HEK293T (cell line): Measurements from ENCODE around the gene MYO1B.

Source experiments
- CTCF ChIA-PET: fragments of 350-600 bp; formaldehyde crosslinking; extraction: SDS; loops from one replicate; lab custom pipeline; 2021; ENCODE audit warnings: antibody characterized with exemption, inconsistent platforms; lab: Yijun Ruan, JAX
- POLR2A ChIA-PET: fragments of 350-600 bp; formaldehyde crosslinking; extraction: SDS; loops from one replicate; lab custom pipeline; 2020; ENCODE audit warnings: antibody characterized with exemption, inconsistent platforms; lab: Yijun Ruan, JAX
- DNase-seq: peaks from one replicate; pipeline ENCODE4 v3.0.0; 2012; ENCODE audit warnings: mixed read lengths; ENCODE audit errors: extremely low spot score
- ARNT ChIP-seq: fragments of 450-650 bp; IDR thresholded peaks from 2 replicates; pipeline ENCODE4 v1.6.1; 2017; ENCODE audit warnings: mild to moderate bottlenecking
- BHLHE40 ChIP-seq: fragments of 450-650 bp; IDR thresholded peaks from 2 replicates; pipeline ENCODE4 v1.6.1; 2016; ENCODE audit warnings: mild to moderate bottlenecking, moderate library complexity, borderline replicate concordance
- CTBP1 ChIP-seq: fragments of 450-650 bp; IDR thresholded peaks from 2 replicates; pipeline ENCODE4 v1.6.1; 2016; ENCODE audit warnings: borderline replicate concordance
- ELF4 ChIP-seq: fragments of 450-650 bp; IDR thresholded peaks from 2 replicates; pipeline ENCODE4 v1.6.1; 2017; ENCODE audit warnings: antibody characterized with exemption
- FOXA1 ChIP-seq: fragments of 450-650 bp; IDR thresholded peaks from 2 replicates; pipeline ENCODE4 v1.6.1; 2016; ENCODE audit warnings: mild to moderate bottlenecking
- FOXK2 ChIP-seq: fragments of 450-650 bp; IDR thresholded peaks from 2 replicates; pipeline ENCODE4 v1.6.1; 2016; ENCODE audit warnings: mild to moderate bottlenecking
- FOXM1 ChIP-seq: fragments of 450-650 bp; IDR thresholded peaks from 2 replicates; pipeline ENCODE4 v1.6.1; 2017; ENCODE audit warnings: mild to moderate bottlenecking, borderline replicate concordance
- HDGF ChIP-seq: fragments of 450-650 bp; IDR thresholded peaks from 2 replicates; pipeline ENCODE4 v1.6.1; 2017; ENCODE audit warnings: antibody characterized with exemption, borderline replicate concordance
- L3MBTL2 ChIP-seq: fragments of 450-650 bp; conservative IDR thresholded peaks from 2 replicates; pipeline ENCODE4 v1.6.1; 2016; ENCODE audit warnings: mild to moderate bottlenecking
- LEF1 ChIP-seq: fragments of 450-650 bp; IDR thresholded peaks from 2 replicates; pipeline ENCODE4 v1.6.1; 2017; ENCODE audit warnings: mild to moderate bottlenecking, borderline replicate concordance
- NFRKB ChIP-seq: fragments of 450-650 bp; IDR thresholded peaks from 2 replicates; pipeline ENCODE4 v1.6.1; 2016; ENCODE audit warnings: mild to moderate bottlenecking, moderate library complexity
- SP1 ChIP-seq: fragments of 450-650 bp; IDR thresholded peaks from 2 replicates; pipeline ENCODE4 v1.6.1; 2017
- SUZ12 ChIP-seq: fragments of 450-650 bp; IDR thresholded peaks from 2 replicates; pipeline ENCODE4 v1.6.1; 2016; ENCODE audit warnings: mild to moderate bottlenecking
- TARDBP ChIP-seq: fragments of 450-650 bp; IDR thresholded peaks from 2 replicates; pipeline ENCODE4 v1.6.1; 2016
- ZNF384 ChIP-seq: fragments of 450-650 bp; IDR thresholded peaks from 2 replicates; pipeline ENCODE4 v1.6.1; 2016
- TF ChIP-seq, protein P1 (sequence below): fragments of 450-650 bp; IDR thresholded peaks from 2 replicates; pipeline ENCODE4 v1.6.1; 2016

MYO1B gene

DNA sequence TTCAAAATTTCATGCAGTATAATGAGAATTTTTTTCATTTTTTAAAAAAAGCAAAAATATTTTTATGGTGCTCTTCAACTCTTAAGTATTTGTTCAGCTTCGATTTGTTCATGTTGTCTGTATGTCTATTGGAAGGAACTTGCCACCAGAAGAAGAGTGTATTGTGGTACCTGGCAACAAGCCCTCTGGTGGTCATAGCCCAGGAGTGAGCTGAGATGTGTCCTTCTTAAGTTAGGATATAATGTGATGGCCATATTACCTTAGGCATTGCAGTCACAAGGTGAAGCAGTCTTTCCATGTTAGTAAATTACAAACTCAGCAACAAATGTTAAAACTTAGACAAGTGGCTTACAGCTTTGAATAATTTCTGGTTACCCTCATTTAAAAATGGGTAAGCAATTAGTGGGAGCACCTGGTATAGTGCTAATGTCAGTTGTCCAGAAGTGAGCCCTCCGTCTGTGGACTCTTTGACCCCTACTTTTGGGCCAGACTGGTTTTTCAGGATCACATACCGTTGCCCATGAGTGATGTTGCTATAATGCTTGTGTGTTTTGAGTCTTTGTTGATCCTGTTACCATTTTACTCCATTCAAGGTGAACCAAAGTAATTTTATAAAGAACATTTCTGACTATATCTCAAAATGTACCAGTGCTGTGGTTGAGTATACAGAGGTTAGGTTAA, 57.4 kb downstream of the MYO1B start:
- ChIA-PET CTCF (interaction anchor here (0.6 to 1.3 kb wide), 5 partner anchors 10 to 49 kb away, joined by 3 to 4 read pairs (median 4); no protein-coding TSS in a partner anchor), POLR2A (no interaction called here)

DNA sequence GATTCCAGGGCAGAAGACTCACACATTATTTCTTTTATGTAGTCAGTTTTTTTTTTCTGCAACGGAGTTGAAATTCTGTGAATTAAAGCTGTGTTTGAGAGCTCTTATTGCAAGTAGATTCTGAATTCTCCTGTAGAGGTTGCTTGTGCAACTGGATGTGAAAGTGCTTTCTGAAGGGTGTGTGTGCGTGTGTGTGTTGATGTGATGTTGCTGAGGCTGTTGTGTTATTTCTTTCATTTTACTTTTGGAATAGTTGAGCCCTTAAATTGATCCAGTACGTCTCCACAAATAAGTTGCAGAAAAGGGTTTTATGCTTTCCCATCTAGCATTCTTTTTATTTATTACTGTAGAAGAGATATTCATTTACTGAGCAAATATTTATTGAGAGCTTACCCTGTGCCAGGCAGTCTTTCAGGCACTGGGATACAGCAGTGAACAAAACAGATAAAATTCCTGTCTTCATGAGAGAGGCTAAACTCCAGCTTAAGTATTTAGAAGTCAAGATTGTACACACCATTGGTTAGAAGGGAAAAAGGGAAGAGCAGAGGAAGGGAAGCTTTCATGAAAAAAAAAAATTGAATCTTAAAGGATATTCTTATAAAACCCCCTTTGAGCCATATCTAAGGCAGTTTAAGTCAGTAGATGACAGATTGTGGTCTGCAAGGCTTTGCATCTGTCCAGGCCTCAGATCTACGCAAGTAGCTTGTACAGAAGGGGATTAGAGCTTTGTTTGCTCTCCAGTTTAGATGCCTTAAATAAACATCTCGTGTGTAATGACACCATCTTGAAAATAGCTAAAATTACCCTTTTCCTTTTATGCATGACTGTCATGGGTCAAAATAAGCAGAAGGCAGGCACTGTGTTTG, 58.2 kb downstream of the MYO1B start:
- ChIA-PET CTCF (interaction anchor here (0.6 to 1.3 kb wide), 6 partner anchors 9 to 107 kb away, joined by 3 to 4 read pairs (median 4); no protein-coding TSS in a partner anchor), POLR2A (no interaction called here)
- DNase-seq, result no peak
- TF ChIP-seq FOXA1 (no peak), ARNT (no peak), TARDBP (no peak), L3MBTL2 (no peak)

More for the DNA sequence above, 57.4 kb downstream of the MYO1B start:
- DNase-seq, result peak; percentile 31
- TF ChIP-seq SP1, result no peak
- TF ChIP-seq FOXA1, result no peak
- no peak for TF ChIP-seq NFRKB
- no peak for TF ChIP-seq ZNF384
- no peak for TF ChIP-seq FOXK2
- TF ChIP-seq SUZ12, result no peak
- no peak for TF ChIP-seq L3MBTL2

DNA sequence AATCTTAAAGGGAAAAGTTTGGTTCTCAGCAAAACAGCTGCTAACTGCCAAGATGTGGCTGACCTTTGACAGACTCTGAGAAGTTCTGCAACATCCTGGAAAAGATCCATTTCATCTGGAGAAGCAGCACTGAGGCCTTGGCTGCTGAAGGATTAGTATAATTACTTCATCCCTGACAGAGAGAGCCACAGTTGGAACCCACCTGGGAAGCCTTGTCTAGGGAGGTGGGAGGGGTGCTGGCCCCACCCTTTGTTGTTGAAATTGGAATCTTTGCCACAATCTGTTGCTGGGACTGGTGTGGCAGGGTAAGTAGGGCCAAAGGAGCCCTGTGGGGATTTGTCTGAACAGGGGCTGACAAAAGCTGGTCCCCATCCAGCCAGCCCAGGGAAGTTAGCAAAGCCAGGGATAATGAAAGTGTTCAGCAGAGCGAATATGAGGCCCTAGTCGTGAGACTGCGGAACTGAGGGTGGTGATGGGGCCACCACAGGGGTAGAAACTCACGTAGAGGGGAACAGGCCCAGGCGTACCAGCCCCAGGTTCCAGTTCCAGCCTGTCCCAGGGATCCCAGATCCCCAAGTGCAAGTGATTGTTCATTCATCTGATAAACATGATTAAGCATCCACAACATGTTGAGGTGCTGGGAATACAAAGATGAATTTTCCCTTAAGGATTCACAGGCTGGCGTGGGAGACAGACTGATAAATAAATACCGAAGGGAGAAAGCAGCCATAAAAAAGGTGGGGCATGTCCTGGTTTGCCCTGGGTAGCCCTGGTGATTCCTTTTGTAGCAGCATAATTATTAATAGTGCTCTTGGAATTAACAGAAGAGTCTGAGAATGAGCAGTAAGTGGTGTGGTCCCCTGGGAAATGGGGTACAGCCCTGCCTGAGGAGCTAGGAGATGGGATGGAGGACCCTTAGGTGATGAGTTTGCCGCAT, 60.0 kb downstream of the MYO1B start:
- CTCF ChIA-PET, result no interaction called here
- DNase-seq, result no peak
- POLR2A ChIA-PET, result no interaction called here
- TF ChIP-seq ARNT (no peak), L3MBTL2 (no peak), ELF4 (no peak), CTBP1 (no peak), NFRKB (no peak)

DNA sequence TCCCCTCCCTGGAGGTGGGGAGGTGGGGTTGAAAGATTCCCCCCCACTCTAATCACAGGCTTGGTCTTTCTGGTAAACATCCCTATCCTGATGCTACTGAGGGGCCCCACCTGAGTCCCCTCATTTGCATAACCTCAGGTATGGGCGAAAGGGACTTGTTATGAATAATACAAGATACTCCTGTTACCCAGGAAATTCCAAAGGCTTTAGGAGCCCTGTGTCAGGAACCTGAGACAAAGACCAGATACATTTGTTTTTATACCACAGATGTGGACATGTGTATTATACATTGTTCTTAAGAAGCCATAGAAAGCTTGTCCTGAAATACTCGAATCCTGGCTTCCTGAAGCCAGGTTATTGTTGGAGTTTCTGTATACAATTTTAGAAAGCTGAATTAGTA, 62.8 kb downstream of the MYO1B start:
- POLR2A ChIA-PET, result no interaction called here
- DNase-seq, result no peak
- CTCF ChIA-PET, result no interaction called here
- TF ChIP-seq FOXM1, result no peak
- TF ChIP-seq HDGF, result no peak
- TF ChIP-seq LEF1, result no peak
- TF ChIP-seq ARNT, result no peak
- no peak for TF ChIP-seq FOXA1
- TF ChIP-seq CTBP1, result no peak
- no peak for TF ChIP-seq TARDBP
- no peak for TF ChIP-seq ELF4

DNA sequence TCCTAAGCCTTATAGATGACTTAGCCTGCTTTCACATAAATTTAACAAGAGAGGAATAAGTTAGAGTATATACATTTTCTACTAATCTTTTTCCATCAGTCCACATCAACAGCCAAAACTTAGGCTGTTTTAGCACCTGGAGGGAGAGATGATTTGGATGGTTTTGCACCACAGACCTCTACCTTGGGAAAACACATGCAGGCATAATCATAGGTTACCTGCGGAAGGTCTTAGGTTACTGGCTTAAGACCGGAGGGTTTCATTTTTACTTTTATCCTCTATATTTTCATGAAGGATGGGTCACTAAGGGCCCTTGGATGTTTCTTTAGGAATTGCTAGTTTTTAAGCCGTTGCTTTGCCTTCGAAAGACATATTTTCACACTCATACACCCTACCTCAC, 66.0 kb downstream of the MYO1B start:
- ChIA-PET CTCF (no interaction called here), POLR2A (no interaction called here)
- TF ChIP-seq FOXK2 (no peak), L3MBTL2 (no peak)
- DNase-seq, result no peak

DNA sequence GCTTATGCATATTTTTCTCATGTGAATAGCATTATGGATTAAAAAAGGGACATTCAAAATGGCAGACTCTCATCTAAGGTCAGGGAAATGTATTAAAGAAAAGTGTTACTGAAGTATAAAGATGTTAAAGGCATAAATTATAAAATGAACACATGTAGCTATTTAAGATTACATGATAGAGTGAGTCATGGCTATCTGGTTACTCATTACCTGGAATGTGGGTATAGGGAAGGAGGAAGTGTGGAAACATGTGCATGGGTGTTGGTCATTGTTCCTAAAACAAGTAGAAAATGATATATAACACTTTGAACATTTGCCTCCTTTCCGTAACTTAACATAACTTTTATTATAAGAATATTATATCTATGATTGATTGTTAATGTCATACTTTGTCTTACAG, 66.4 kb downstream of the MYO1B start:
- POLR2A ChIA-PET, result no interaction called here
- CTCF ChIA-PET, result no interaction called here
- no peak for DNase-seq
- TF ChIP-seq NFRKB (no peak), CTBP1 (no peak), ARNT (no peak), SUZ12 (no peak), FOXM1 (no peak), FOXK2 (no peak), L3MBTL2 (no peak), LEF1 (no peak), ZNF384 (no peak), SP1 (no peak)

DNA sequence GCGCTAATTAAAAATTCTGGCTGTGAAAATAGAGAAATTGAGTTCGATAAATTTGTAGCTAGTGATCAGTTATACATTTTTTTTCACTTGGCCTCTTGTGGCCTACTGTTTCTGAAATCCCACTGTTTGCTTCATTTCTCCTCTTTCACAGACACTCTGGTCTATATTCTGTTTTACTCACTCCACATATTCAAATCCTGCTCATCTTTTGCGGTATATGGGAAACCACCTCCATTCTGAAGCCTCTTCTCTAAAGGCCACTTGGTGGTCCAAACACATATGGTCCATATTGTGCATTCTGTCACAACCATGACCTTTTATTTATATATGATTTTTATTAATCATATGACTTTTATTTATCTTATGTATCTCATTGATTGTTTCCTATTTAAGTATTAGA, 67.0 kb downstream of the MYO1B start:
- DNase-seq, result no peak
- no peak for TF ChIP-seq FOXA1
- no peak for TF ChIP-seq HDGF
- no peak for TF ChIP-seq NFRKB
- no peak for TF ChIP-seq LEF1
- TF ChIP-seq BHLHE40, result no peak
- TF ChIP-seq FOXK2, result no peak
- no peak for TF ChIP-seq CTBP1
- TF ChIP-seq ZNF384, result no peak
- TF ChIP-seq L3MBTL2, result no peak
- no peak for TF ChIP-seq SUZ12
- TF ChIP-seq TARDBP, result no peak
- TF ChIP-seq, protein P1, sequence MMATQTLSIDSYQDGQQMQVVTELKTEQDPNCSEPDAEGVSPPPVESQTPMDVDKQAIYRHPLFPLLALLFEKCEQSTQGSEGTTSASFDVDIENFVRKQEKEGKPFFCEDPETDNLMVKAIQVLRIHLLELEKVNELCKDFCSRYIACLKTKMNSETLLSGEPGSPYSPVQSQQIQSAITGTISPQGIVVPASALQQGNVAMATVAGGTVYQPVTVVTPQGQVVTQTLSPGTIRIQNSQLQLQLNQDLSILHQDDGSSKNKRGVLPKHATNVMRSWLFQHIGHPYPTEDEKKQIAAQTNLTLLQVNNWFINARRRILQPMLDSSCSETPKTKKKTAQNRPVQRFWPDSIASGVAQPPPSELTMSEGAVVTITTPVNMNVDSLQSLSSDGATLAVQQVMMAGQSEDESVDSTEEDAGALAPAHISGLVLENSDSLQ, result no peak
- no peak for TF ChIP-seq FOXM1
- no peak for TF ChIP-seq ELF4
- CTCF ChIA-PET, result interaction anchor here (1.2 kb wide), 1 partner anchor 9 kb away, joined by 4 read pairs; no protein-coding TSS in a partner anchor
- POLR2A ChIA-PET, result no interaction called here
